ENCODE results near the gene ARHGAP30. TPM values are rescaled to one million over a fixed set of nuclear protein-coding genes. Genes with fewer than 3 reads are reported as not detected.

The ARHGAP30 gene
- total and polyA plus RNA-seq, 2 of the 8 experiments (the other 6 are each of a cell fraction or from before 2014, with no cell fraction given) = 0.27 to 0.39 TPM

- TF ChIP-seq USF2 (IDR thresholded peaks at IDR 0.05; ENCODE audit: low read length) (no peak), TAF1 (IDR thresholded peaks at IDR 0.05; ENCODE audit: low read depth, low read length) (peak; percentile 37; the same call in 1 of the 2 replicates), SIRT6 (IDR thresholded peaks at IDR 0.05; ENCODE audit: low read length) (no peak), CEBPB (IDR thresholded peaks at IDR 0.05; ENCODE audit: low read depth, low read length) (peak; percentile 70; the same call in 1 of the 2 replicates), TCF12 (IDR thresholded peaks at IDR 0.05; ENCODE audit: low read depth, low read length) (0 out of 2 replicates have a peak, but pooled peaks have one; percentile 29), ZNF274 (IDR thresholded peaks at IDR 0.05; ENCODE audit: borderline replicate concordance, extremely low read depth, low read length) (no peak), SIN3A (conservative IDR thresholded peaks at IDR 0.05 in 1 of 2, IDR thresholded peaks at IDR 0.05 in 1 of 2; ENCODE audit: low read depth in 1 of 2, low read length in 2 of 2) (peak; percentile 48 to 57; a peak in 2 of 4 replicates), CHD2 (IDR thresholded peaks at IDR 0.05; ENCODE audit: low read length) (no peak), MAX (IDR thresholded peaks at IDR 0.05) (peak; percentile 22; the same call in 1 of the 2 replicates)
These were observed 56.0 kb downstream of the ARHGAP30 start (continued) for GRCh38 chr1:161013488-161014230.

Measured in H1 (cell line).